ENCODE measurements around the gene LRMDA. TPM values are rescaled to one million over a fixed set of nuclear protein-coding genes. Genes with fewer than 3 reads are reported as not detected.

The LRMDA gene
- total RNA-seq, 4 donors from 2014 or later, result 1.4 to 23.1 (median 3.6) TPM

GRCh38 chr10:76252733-76253132, 821.3 kb downstream of the LRMDA start:
- no peaks in the 10 kb centered on the region for H3K27me3 ChIP-seq
- TF ChIP-seq POLR2A (IDR thresholded peaks at IDR 0.05) (no peak), CTCF (IDR thresholded peaks at IDR 0.05) (no peak)
- H3K36me3 ChIP-seq, result no peaks in the 10 kb centered on the region
- no peaks in the 10 kb centered on the region for H3K9me3 ChIP-seq
- DNase-seq, result no peak
- H3K27ac ChIP-seq, result peak overlapping the region in 1 of 4 donors; percentile 60
- H3K4me3 ChIP-seq, result no peak overlapping the region
- no peaks in the 10 kb centered on the region for H3K4me1 ChIP-seq

- Histone ChIP-seq H3K27ac (no peak overlapping the region), H3K36me3 (no peaks in the 10 kb centered on the region), H3K9me3 (peaks cover 0 to 4% (median 0%) of the 10 kb centered on the region in 4 donors), H3K27me3 (no peaks in the 10 kb centered on the region), H3K4me1 (no peaks in the 10 kb centered on the region), H3K4me3 (no peak overlapping the region)
- TF ChIP-seq CTCF (IDR thresholded peaks at IDR 0.05), result no peak
- no peak for TF ChIP-seq POLR2A (IDR thresholded peaks at IDR 0.05)
- DNase-seq, result no peak
Observed at GRCh38 chr10:76255241-76255640, 823.8 kb downstream of the LRMDA start.

- TF ChIP-seq CTCF (IDR thresholded peaks at IDR 0.05) (no peak), POLR2A (IDR thresholded peaks at IDR 0.05) (no peak)
- Histone ChIP-seq H3K4me1 (no peaks in the 10 kb centered on the region), H3K4me3 (no peak overlapping the region), H3K36me3 (no peaks in the 10 kb centered on the region), H3K9me3 (peaks cover 0 to 4% (median 0%) of the 10 kb centered on the region in 4 donors), H3K27ac (no peak overlapping the region), H3K27me3 (no peaks in the 10 kb centered on the region)
- DNase-seq, result no peak
Observed at GRCh38 chr10:76257816-76258215, 826.4 kb downstream of the LRMDA start.

GRCh38 chr10:76265441-76266113, 834.2 kb downstream of the LRMDA start:
- Histone ChIP-seq H3K27me3 (no peaks in the 10 kb centered on the region), H3K27ac (no peak overlapping the region), H3K4me1 (no peaks in the 10 kb centered on the region), H3K36me3 (no peaks in the 10 kb centered on the region), H3K9me3 (no peaks in the 10 kb centered on the region), H3K4me3 (no peak overlapping the region)
- TF ChIP-seq POLR2A (IDR thresholded peaks at IDR 0.05) (no peak), CTCF (IDR thresholded peaks at IDR 0.05) (no peak)
- DNase-seq, result no peak

- no peaks in the 10 kb centered on the region for H3K27me3 ChIP-seq
- H3K36me3 ChIP-seq, result no peaks in the 10 kb centered on the region
- no peak for DNase-seq
- no peaks in the 10 kb centered on the region for H3K4me1 ChIP-seq
- TF ChIP-seq POLR2A (IDR thresholded peaks at IDR 0.05) (no peak), CTCF (IDR thresholded peaks at IDR 0.05) (no peak)
- peaks cover 0 to 2% (median 0%) of the 10 kb centered on the region in 4 donors for H3K9me3 ChIP-seq
- H3K27ac ChIP-seq, result no peak overlapping the region
- no peak overlapping the region for H3K4me3 ChIP-seq
Observed at GRCh38 chr10:76268530-76268929, 837.1 kb downstream of the LRMDA start.
